Measurements from ENCODE around the gene POLDIP2.

- TF ChIP-seq, protein P1, sequence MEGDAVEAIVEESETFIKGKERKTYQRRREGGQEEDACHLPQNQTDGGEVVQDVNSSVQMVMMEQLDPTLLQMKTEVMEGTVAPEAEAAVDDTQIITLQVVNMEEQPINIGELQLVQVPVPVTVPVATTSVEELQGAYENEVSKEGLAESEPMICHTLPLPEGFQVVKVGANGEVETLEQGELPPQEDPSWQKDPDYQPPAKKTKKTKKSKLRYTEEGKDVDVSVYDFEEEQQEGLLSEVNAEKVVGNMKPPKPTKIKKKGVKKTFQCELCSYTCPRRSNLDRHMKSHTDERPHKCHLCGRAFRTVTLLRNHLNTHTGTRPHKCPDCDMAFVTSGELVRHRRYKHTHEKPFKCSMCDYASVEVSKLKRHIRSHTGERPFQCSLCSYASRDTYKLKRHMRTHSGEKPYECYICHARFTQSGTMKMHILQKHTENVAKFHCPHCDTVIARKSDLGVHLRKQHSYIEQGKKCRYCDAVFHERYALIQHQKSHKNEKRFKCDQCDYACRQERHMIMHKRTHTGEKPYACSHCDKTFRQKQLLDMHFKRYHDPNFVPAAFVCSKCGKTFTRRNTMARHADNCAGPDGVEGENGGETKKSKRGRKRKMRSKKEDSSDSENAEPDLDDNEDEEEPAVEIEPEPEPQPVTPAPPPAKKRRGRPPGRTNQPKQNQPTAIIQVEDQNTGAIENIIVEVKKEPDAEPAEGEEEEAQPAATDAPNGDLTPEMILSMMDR (IDR thresholded peaks at IDR 0.05; ENCODE audit: extremely low read depth in 1 of 2, insufficient read depth in 1 of 2, low read depth in 1 of 2, low read length in 2 of 2) = no peak
- TF ChIP-seq POLR2AphosphoS5 (IDR thresholded peaks at IDR 0.05; ENCODE audit: insufficient read depth, low read depth, low read length) = peak; percentile 40
- TF ChIP-seq POLR2A (IDR thresholded peaks at IDR 0.05; ENCODE audit: low read depth, low read length) = no peak
- TF ChIP-seq FOS (IDR thresholded peaks at IDR 0.05; ENCODE audit: borderline replicate concordance, insufficient read depth, low read length) = no peak
- no peak for TF ChIP-seq MYC (IDR thresholded peaks at IDR 0.05; ENCODE audit: low read depth, low read length)
- no peak for TF ChIP-seq EZH2 (IDR thresholded peaks at IDR 0.05; ENCODE audit: borderline replicate concordance, low read depth, low read length, severe bottlenecking)
- TF ChIP-seq, protein P2, sequence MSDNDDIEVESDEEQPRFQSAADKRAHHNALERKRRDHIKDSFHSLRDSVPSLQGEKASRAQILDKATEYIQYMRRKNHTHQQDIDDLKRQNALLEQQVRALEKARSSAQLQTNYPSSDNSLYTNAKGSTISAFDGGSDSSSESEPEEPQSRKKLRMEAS (IDR thresholded peaks at IDR 0.05; ENCODE audit: insufficient read depth, insufficient read length) = no peak
These were observed 12.9 kb upstream of the POLDIP2 start, which contains the start of gene VTN for GRCh38 chr17:28370035-28370743.

Data from endothelial cell of umbilical vein (primary cell).